ENCODE data around the gene IRF2. TPM values are rescaled to one million over a fixed set of nuclear protein-coding genes. Genes with fewer than 3 reads are reported as not detected.

Gene IRF2
- polyA plus RNA-seq, 1 donor from 2014 or later, result 1.4 TPM

- H3K9me3 ChIP-seq (ENCODE audit: low read length), result no peaks in the 10 kb centered on the region
- no peaks in the 10 kb centered on the region for H3K9me2 ChIP-seq (ENCODE audit: insufficient read depth, low read length)
- H3K36me3 ChIP-seq (ENCODE audit: insufficient read depth, low read length), result no peaks in the 10 kb centered on the region
- no peaks in the 10 kb centered on the region for H3K79me2 ChIP-seq (replicated peaks; ENCODE audit: insufficient read depth, low read length)
- no peak overlapping the region for H3K9ac ChIP-seq (ENCODE audit: low read length)
- TF ChIP-seq REST (IDR thresholded peaks at IDR 0.05; ENCODE audit: borderline replicate concordance), result no peak
- no peak for TF ChIP-seq EP300 (conservative IDR thresholded peaks at IDR 0.05; ENCODE audit: poor library complexity, severe bottlenecking)
- TF ChIP-seq POLR2AphosphoS5 (IDR thresholded peaks at IDR 0.05), result no peak
- no peak for TF ChIP-seq RAD21 (conservative IDR thresholded peaks at IDR 0.05)
- TF ChIP-seq EZH2 (IDR thresholded peaks at IDR 0.05; ENCODE audit: borderline replicate concordance, insufficient read depth, low read length, poor library complexity, severe bottlenecking), result no peak
- TF ChIP-seq SMC3 (conservative IDR thresholded peaks at IDR 0.05; ENCODE audit: poor library complexity), result no peak
- TF ChIP-seq TAF1 (IDR thresholded peaks at IDR 0.05; ENCODE audit: low read depth), result no peak
- no peak for TF ChIP-seq CTCF (IDR thresholded peaks at IDR 0.05; ENCODE audit: poor library complexity, severe bottlenecking)
- TF ChIP-seq MXI1 (conservative IDR thresholded peaks at IDR 0.05; ENCODE audit: poor library complexity, severe bottlenecking), result no peak
- H3F3A ChIP-seq (ENCODE audit: insufficient read depth, low read length, poor library complexity, severe bottlenecking), result no peaks in the 10 kb centered on the region
- no peak overlapping the region for H3K4me2 ChIP-seq (ENCODE audit: low read length)
- H3K27ac ChIP-seq (ENCODE audit: low read length), result no peak overlapping the region
- no peak overlapping the region for H2AFZ ChIP-seq (ENCODE audit: low read depth, low read length)
- H3K4me3 ChIP-seq (ENCODE audit: low read length), result no peak overlapping the region
- no peaks in the 10 kb centered on the region for H3K27me3 ChIP-seq (ENCODE audit: insufficient read depth, low read depth, low read length)
- H4K20me1 ChIP-seq (ENCODE audit: insufficient read depth), result no peaks in the 10 kb centered on the region
These were observed 36.6 kb downstream of the IRF2 start for GRCh38 chr4:184437565-184438265.

GRCh38 chr4:184434501-184435066, 39.8 kb downstream of the IRF2 start:
- Histone ChIP-seq H3K36me3 (ENCODE audit: insufficient read depth, low read length) (no peaks in the 10 kb centered on the region), H3K9me2 (ENCODE audit: insufficient read depth, low read length) (no peaks in the 10 kb centered on the region), H3K27me3 (ENCODE audit: insufficient read depth, low read depth, low read length) (no peaks in the 10 kb centered on the region), H3K4me2 (ENCODE audit: low read length) (no peak overlapping the region), H4K20me1 (ENCODE audit: insufficient read depth) (no peaks in the 10 kb centered on the region), H3F3A (ENCODE audit: insufficient read depth, low read length, poor library complexity, severe bottlenecking) (no peaks in the 10 kb centered on the region), H3K4me3 (ENCODE audit: low read length) (no peak overlapping the region), H3K27ac (ENCODE audit: low read length) (no peak overlapping the region), H2AFZ (ENCODE audit: low read depth, low read length) (no peak overlapping the region), H3K9me3 (ENCODE audit: low read length) (no peaks in the 10 kb centered on the region), H3K79me2 (replicated peaks; ENCODE audit: insufficient read depth, low read length) (no peaks in the 10 kb centered on the region), H3K9ac (ENCODE audit: low read length) (no peak overlapping the region)
- TF ChIP-seq RAD21 (conservative IDR thresholded peaks at IDR 0.05) (no peak), POLR2AphosphoS5 (IDR thresholded peaks at IDR 0.05) (no peak), CTCF (IDR thresholded peaks at IDR 0.05; ENCODE audit: poor library complexity, severe bottlenecking) (no peak), MXI1 (conservative IDR thresholded peaks at IDR 0.05; ENCODE audit: poor library complexity, severe bottlenecking) (no peak), EZH2 (IDR thresholded peaks at IDR 0.05; ENCODE audit: borderline replicate concordance, insufficient read depth, low read length, poor library complexity, severe bottlenecking) (no peak), EP300 (conservative IDR thresholded peaks at IDR 0.05; ENCODE audit: poor library complexity, severe bottlenecking) (no peak), TAF1 (IDR thresholded peaks at IDR 0.05; ENCODE audit: low read depth) (no peak), REST (IDR thresholded peaks at IDR 0.05; ENCODE audit: borderline replicate concordance) (no peak), SMC3 (conservative IDR thresholded peaks at IDR 0.05; ENCODE audit: poor library complexity) (no peak)
